DND-41 (cell line): Measurements from ENCODE around the gene CTTNBP2NL.

Experiments
- CTCF ChIP-seq: IDR thresholded peaks from 2 replicates; pipeline ENCODE4 v1.5.1; 2012; ENCODE audit warnings: borderline replicate concordance, low read length, moderate library complexity, mild to moderate bottlenecking; ENCODE audit not compliant: poor library complexity, severe bottlenecking; ENCODE audit errors: extremely low read depth
- EZH2 ChIP-seq: IDR thresholded peaks from 3 replicates; pipeline ENCODE4 v1.6.1; 2012; ENCODE audit warnings: borderline replicate concordance, low read depth, mild to moderate bottlenecking, moderate library complexity, low read length, inconsistent platforms; ENCODE audit not compliant: severe bottlenecking

GRCh38 chr1:112448904-112449629 is 53.1 kb downstream of the CTTNBP2NL start:
- no peak for TF ChIP-seq CTCF
- TF ChIP-seq EZH2: no peak
